AG20443 (cell line): Measurements from ENCODE around the gene TMC6.
"Not testable (repeated sequence)": the region's sequence is repeated elsewhere in the genome, so short reads cannot be mapped to it uniquely, and the experiment has no call there.

Experiments used
- DNase-seq: peaks from one replicate; pipeline ENCODE4 v3.0.0; 2012; ENCODE audit warnings: low spot score, mixed read lengths

TMC6 gene

DNA sequence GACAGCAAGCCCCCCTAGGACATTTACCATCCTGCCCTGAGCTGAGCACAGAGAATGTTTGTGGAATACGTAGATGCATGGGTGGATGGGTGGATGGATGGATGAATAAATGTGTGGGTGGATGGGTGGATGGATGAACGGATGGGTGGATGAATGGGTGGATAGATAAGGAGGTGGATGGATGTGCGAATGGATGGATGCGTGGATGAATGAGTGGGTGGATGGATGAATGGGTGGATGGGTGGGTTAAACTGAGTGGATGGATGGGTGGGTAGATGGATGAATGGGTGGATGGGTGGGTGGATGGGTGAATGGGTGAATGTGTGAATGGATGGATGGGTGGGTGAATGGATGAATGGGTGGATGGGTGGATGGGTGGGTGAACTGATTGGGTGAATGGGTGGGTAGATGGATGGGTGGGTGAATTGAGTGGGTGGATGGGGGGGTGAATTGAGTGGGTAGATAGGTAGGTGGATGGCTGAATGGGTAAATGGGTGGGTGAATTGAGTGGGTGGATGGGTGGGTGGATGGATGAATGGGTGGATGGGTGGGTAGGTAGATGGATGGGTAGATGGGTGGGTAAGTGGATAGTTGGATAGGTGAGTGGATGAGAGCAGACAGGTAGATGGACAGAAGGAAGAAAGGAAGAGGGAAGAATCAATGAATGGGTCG, 5.2 kb downstream of the TMC6 start:
- DNase-seq: no peak

DNA sequence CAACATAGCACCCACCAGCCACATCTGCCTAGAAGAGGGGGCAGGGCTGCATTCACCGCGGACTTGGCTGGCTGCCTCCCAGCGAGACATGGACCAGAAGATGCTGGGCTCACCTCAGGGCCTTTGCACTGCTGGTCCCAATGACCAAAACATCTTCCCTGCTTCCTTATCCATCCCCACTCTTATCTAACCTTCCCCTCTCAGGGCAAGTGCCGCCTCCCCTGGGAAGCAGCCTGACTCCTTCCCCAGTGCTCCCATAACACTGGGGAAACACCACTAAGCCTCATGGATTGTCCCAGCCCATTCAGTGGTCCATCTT, 5.7 kb downstream of the TMC6 start:
- DNase-seq: no peak

- no peak for DNase-seq
Observed at GRCh38 chr17:78122216-78122930, 6.2 kb downstream of the TMC6 start.

GRCh38 chr17:78121801-78122215, 6.7 kb downstream of the TMC6 start:
- no peak for DNase-seq

DNA sequence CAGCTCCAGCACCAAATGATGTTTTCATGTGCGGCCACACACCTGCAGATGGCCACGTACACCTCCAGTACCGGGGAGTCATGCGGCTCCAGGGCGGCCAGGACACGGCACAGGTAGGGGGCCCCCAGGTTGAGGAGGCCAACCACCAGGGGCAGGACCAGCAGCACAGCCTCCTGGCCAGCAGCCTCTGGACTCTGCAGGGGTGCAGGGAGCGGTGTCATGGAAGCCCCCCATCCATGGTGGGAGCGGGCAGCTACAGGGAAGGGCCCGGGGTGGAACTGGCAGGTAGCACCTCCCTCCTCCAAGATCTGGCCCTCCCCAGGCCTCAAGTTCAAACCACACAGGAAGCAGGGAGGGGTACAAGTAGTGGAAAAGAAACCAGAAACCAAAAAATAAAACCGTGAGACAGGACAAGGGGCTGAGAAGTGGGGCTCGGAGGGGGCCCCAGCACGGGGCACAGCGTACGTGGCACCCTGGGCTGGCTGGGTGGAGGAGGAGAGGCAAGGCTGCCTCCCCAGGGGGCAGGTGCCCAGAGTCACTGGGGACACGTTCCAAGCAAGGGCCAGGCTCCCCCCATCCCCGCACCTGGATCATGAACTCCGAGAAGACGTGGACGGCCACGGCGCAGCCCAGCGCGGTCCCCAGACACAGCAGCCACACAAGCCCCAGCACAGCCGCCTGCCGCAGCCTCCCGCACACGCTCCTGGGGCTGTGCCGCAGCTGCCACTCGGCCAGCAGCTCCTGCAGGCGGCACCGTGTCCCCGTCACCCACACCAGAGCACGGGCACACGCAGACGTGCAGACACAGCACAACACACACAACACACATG, 7.4 kb downstream of the TMC6 start:
- DNase-seq: no peak

DNA sequence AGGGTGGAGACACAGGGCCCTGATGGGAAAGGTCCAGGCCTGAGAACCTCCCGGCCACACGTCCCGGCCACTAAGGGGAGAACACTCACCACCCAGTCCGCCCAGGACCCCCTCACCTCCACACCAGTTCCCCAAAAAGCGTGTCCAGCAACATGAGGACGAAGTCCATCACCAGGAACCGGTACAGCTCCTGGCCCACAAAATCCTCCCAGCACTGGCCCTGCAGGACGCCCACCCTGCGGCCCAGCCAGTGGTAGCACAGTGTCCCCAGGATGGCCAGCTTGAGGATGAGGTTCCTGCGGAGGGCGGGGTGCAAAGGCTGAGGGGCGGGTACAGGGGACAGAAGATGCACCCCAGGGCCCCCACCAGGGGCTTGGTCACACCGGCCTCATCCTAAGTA, 8.0 kb downstream of the TMC6 start:
- no peak for DNase-seq

- DNase-seq: no peak
Observed at GRCh38 chr17:78118801-78119241, 9.7 kb downstream of the TMC6 start.

DNA sequence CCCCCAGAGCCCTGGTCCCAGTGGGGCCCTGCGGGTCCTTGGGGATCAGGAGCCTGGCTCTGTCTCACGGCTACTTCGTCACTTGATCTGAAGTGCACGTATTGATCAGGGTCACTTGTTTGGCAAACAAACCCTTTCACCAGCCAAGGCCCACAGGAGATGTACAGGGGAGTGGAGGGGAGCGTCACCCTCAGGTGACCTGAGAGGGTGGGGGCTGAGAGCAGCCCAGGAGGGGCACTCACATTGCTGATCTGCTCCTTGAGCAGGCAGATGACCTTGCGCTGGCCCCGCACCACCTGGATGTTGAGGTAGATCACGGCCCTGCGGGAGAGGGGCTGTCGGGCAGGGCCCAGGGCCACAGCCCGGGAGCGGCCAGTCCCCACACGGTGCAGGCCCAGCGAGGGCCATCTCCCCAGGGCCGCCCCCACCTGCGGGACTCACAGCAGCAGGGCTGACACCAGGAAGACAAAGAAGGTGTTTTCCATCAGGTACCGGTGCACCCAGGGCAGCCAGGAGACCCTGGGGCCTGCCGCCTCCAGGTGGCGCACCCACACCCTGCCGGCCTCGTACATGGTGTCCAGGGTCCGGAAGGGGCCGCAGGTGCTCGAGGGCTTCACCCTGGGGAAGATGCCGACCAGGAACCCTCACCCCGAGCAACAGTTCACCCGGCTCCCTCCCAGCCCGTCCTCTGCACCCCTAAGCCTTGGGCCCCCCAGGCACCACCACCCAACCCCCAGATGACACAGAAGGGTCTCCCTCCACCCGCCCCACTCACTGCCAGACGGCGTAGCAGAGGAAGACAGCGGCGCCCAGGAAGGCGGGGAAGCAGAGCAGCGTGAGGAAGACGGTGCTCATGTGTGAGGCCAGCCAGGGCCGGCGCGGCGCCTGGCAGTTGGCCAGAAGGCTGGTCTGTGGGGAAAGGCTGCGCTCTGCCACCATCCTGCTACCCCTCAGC, 11.3 kb downstream of the TMC6 start:
- no peak for DNase-seq

DNA sequence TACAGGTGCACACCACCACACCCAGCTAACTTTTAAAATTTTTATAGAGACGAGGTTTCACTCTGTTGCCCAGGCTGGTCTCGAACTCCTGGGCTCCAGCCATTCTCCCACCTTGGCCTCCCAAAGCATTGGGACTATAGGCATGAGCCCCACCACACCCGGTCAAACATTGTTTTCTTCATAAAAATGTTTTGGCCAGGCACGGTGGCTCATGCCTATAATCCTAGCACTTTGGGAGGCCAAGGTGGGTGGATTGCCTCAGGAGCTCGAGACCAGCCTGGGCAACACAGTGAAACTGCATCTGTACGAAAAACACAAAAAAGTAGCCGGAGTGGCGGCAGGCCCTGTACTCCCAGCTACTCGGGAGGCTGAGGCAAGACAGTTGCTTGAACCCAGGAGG, 12.1 kb downstream of the TMC6 start:
- DNase-seq: no peak

- DNase-seq: not testable (repeated sequence)
Observed at GRCh38 chr17:78115803-78116202, 12.8 kb downstream of the TMC6 start.

GRCh38 chr17:78114831-78115723, 13.5 kb downstream of the TMC6 start:
- no peak for DNase-seq

GRCh38 chr17:78113804-78114785, 14.5 kb downstream of the TMC6 start:
- DNase-seq: no peak

DNA sequence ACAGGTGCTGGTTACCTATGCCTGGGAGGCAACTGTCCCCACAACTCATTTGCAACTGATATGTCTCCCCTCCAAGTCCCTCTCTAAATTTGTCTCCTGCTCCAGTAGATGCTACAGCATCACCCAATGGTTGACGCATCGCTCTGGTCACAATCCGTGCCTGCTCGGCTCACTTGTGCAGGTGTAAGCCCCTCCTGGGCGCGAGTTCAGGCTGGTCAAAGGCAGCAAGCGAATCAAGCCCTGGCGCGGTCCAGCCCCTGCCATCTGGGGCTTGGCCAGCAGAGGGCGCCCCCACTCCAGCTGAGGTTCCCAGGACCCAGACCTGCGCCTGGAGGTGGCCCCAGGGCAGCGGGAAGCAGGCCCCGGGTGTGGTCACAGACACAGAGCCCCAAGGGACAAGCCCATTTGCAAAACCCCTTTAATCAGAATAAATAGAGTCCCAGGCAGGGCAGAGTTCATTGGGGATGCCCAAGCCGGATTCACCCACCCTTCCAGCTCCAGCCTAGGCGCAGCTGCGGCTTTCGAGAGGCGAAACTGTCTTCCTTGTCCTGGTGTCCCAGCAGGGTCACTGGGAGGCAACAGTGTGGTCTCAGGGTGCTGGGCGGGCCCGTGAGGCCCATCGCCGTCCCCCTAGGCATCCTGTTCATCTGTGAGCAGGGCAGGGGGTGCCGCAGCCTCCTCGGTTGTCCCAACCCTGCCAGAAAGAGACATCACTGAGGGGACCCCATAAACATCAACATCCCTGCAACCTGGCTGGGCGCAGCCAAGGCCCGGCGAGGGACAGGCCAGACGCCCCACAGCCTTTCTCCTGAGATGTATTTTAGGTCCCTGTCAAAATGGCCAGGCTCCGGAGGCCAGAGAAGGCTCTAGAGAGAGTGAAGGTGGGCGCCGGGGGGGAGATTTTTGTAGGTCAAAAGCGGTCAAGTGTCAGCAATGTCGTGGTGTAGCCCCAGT, 15.8 kb downstream of the TMC6 start:
- peak; percentile 94 for DNase-seq

DNA sequence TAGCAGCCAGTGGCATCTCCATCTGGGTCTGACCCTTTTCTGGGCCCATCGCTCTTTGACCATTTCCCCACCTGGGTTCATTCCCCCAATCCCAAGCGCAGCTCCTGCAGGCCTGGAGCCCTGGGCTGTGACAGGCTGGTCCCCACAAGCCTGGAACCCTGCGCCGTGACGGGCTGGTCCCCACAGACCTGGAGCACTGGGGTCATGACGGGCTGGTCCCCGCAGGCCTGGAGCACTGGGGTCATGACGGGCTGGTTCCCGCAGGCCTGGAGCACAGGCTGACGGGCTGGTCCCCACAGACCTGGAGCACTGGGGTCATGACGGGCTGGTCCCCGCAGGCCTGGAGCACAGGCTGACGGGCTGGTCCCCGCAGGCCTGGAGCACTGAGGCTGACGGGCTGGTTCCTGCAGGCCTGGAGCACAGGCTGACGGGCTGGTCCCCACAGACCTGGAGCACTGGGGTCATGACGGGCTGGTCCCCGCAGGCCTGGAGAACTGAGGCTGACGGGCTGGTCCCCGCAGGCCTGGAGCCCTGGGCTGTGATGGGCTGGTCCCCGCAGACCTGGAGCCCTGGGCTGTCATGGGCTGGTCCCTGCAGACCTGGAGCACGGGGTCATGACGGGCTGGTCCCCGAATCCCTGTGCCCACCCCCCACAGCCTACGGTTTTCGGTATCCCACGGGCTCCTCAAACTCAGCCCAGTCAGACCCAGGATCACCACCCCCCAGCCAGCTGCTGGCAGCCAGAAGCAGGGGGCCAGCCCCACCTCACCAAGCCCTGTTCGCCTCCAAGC, 16.6 kb downstream of the TMC6 start:
- DNase-seq: no peak

DNA sequence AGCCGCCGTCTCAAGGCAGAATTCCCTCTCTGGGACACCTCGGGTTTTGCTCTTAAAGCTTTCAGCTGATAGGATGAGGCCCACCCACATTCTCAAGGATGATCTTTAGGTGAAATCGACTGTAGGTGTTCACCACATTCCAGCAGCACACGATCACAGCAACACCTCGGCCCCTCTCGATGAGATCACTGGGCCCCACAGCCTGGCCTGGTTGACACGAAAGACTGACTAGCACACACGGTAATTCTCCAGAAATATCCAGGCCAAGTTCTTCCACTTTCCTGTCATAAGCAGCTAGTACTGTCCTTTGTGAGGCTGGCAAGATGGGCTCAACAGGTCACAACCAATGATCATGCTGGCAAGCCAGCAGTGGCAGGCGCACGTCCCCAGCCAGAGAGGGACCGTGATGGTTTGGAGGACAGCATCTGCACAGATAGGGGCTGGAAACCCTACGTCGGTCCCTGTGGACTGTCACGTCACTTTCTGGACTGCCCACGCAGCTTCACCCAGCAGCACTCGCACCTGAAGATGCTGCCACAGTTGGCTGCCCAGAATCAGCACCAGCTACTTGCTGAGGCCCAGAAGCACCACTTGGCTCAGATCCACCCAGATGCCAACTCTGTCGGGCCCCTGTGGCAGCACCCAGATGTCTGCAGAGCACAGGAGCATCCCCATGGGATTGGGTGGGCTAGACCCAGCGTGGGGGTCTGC, 17.4 kb downstream of the TMC6 start:
- no peak for DNase-seq

DNA sequence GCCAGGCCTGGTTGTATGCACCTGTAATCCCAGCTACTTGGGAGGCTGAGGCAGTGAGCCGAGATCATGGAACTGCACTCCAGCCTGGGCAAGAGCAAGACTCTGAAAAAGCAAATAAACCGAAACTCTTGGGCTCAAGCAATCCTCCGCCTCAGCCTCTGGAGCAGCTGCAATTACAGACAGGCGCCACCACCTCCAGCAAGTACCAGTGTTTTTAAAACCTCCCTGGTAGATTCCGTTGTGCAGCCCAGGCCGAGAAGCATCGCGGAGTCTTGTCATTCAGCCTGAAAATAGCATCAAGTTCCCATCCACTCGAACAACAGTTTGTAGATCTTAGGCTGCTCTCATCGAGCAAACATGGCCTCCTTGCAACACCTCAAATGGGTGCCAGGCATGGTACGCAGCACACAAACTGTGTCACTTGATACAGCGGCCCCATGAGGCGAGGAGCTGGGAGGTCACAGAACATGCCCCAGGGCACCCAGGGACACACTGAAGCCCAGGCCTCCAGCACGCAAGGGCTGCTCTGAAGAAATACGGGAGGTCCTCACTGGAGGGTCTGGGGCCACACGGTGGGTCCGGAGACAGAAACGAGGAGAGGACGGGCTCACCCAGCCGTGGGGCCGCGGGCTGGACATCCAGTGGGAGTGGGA, 18.1 kb downstream of the TMC6 start:
- DNase-seq: no peak

DNA sequence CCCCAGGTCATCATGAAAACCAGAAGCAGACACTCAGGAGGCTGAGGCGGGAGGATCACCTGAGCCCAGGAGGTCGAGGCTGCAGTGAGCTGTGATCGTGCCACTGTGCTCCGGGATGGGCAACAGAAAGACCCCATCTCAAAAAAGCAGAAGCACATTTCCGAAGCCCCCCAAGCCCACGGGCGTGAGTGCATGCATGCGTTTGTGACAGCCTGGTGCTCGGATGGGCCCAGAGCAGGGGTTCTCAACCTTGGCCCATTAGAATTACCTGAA, 19.1 kb downstream of the TMC6 start:
- DNase-seq: no peak
